Prostate gland (tissue), 2 donors: Measurements from ENCODE around the gene CECR2.

Source experiments
- POLR2A ChIP-seq: fragments of 450-650 bp; IDR thresholded peaks from one replicate; pipeline ENCODE4 v1.6.1; 2016; ENCODE audit warnings: antibody characterized with exemption, mild to moderate bottlenecking
- POLR2AphosphoS5 ChIP-seq: sonication (generic); formaldehyde crosslinking; IDR thresholded peaks from one replicate; pipeline ENCODE4 v1.6.1; 2017; ENCODE audit warnings: antibody characterized with exemption
- TF ChIP-seq, protein P1 (sequence below), 4 experiments: fragments of 200-600 bp in 2 of 4; fragments of 450-650 bp in 2 of 4; sonication (generic) in 2 of 4; IDR thresholded peaks; 1 replicate in 3 of 4; 2 replicates in 1 of 4; pipeline ENCODE4 v1.5.1; 2016 to 2019; ENCODE audit warnings: antibody characterized with exemption in 4 of 4, mild to moderate bottlenecking in 2 of 4, moderate library complexity in 2 of 4

DNA sequence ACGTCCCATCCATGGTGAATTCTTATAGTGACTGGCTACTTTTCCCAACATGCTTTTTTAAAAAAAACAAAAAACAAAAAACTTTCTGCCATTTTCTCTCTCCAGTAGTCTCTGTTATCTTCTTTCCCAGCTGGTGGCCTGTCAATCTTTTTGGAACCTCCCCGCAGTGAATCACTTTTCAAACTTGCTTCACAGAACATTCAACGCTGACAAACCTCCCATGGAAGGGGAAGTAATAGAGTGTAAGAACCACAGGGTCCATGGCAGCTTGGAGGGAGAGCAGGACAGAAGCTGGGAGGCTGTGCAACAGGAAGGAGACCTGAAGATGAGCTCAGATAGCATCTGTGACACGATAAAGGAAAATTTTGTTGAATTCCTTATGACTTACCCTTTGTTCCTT lies 9.8 kb upstream of the CECR2 start:
- TF ChIP-seq POLR2A (no peak), POLR2AphosphoS5 (no peak)
- TF ChIP-seq, protein P1, sequence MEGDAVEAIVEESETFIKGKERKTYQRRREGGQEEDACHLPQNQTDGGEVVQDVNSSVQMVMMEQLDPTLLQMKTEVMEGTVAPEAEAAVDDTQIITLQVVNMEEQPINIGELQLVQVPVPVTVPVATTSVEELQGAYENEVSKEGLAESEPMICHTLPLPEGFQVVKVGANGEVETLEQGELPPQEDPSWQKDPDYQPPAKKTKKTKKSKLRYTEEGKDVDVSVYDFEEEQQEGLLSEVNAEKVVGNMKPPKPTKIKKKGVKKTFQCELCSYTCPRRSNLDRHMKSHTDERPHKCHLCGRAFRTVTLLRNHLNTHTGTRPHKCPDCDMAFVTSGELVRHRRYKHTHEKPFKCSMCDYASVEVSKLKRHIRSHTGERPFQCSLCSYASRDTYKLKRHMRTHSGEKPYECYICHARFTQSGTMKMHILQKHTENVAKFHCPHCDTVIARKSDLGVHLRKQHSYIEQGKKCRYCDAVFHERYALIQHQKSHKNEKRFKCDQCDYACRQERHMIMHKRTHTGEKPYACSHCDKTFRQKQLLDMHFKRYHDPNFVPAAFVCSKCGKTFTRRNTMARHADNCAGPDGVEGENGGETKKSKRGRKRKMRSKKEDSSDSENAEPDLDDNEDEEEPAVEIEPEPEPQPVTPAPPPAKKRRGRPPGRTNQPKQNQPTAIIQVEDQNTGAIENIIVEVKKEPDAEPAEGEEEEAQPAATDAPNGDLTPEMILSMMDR (IDR thresholded peaks at IDR 0.05) = no peak
